Small intestine (tissue), 4 donors: ENCODE measurements around the gene TLCD4. TPM values are rescaled to one million over a fixed set of nuclear protein-coding genes. Genes with fewer than 3 reads are reported as not detected.

ENCODE experiments used
- polyA plus RNA-seq, 4 donors: library from polyadenylated mRNA; stranded (reverse) in 3 of 4; unstranded in 1 of 4; fragments of 200-250 nt in 3 of 4; fragments of 120-200 nt in 1 of 4; gene quantifications; one replicate each; pipeline versions ENCODE4 v1.2.1 to v1.2.3, GENCODE V29; 2013
- donor health status: healthy with polysubstance abuse.
- donor health status: Bipolar disorder and iron deficiency.
- donor health status: healthy.

Gene TLCD4
- polyA plus RNA-seq, 4 donors = 1.9 to 13.1 (median 3.9) TPM

Other genes starting within 250 kb of the TLCD4 start
- 100 to 1,000 TPM in 2 of 4 donors, 10 to 100 TPM in 2; 53.5 to 155 (median 95.2) TPM for gene CNN3, start 190.2 kb upstream of the TLCD4 start, polyA plus RNA-seq
- gene ALG14, start 44.4 kb upstream of the TLCD4 start, polyA plus RNA-seq = 1 to 10 TPM; 1.1 to 8.3 (median 2.2) TPM
- gene RWDD3, start 116.9 kb downstream of the TLCD4 start, polyA plus RNA-seq = 10 to 100 TPM; 18.1 to 36.5 (median 23.8) TPM